Fibroblast of villous mesenchyme (primary cell): ENCODE measurements around the gene CEP126. TPM values are rescaled to one million over a fixed set of nuclear protein-coding genes. Genes with fewer than 3 reads are reported as not detected.
"Not testable (repeated sequence)": the region's sequence is repeated elsewhere in the genome, so short reads cannot be mapped to it uniquely, and the experiment has no call there.

Source experiments
- DNase-seq: peaks from one replicate; pipeline ENCODE4 v3.0.0-alpha.2; 2010; ENCODE audit warnings: low read depth
- H3K4me3 ChIP-seq: 2 replicates; pipeline ENCODE4 v1.5.1; 2011; ENCODE audit warnings: low read depth, mild to moderate bottlenecking, low read length
- CTCF ChIP-seq: IDR thresholded peaks from 2 replicates; pipeline ENCODE4 v1.5.1; 2012; ENCODE audit warnings: low read depth, mild to moderate bottlenecking, low read length; ENCODE audit not compliant: insufficient read depth
- total RNA-seq: library from RNA; depleted of rRNA; stranded (reverse); fragments of >200 nt; gene quantifications from 2 replicates; pipeline ENCODE4 v1.2.3, GENCODE V29; 2012

CEP126 gene
- total RNA-seq, 1 donor, result 2.2 TPM

GRCh38 chr11:101975734-101976133 lies 60.9 kb downstream of the CEP126 start:
- no peak overlapping the region for H3K4me3 ChIP-seq
- DNase-seq, result no peak
- no peak for TF ChIP-seq CTCF

DNA sequence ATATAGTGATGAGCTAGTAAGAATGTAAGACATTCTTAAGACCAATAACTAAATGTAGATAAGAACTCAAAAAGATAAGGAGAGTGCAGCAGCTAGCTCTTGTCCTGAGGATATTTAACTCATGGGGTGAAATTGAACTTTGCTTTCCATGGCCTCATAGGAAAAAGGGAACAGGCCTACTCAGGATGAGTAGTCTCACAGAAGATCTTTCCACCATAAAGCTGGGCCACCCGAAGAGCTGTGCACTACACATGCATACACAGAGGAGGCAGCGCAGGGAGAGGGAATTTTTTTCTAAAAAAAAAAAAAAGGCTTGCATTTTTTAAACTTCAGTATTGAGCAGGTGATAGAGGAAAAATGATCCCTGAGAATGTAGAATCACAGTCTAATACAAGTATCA lies 72.6 kb downstream of the CEP126 start:
- DNase-seq, result no peak
- no peak for TF ChIP-seq CTCF
- no peak overlapping the region for H3K4me3 ChIP-seq

- no peak for TF ChIP-seq CTCF
- H3K4me3 ChIP-seq, result no peak overlapping the region
- no peak for DNase-seq
These were observed 78.4 kb downstream of the CEP126 start for GRCh38 chr11:101993172-101993571.

DNA sequence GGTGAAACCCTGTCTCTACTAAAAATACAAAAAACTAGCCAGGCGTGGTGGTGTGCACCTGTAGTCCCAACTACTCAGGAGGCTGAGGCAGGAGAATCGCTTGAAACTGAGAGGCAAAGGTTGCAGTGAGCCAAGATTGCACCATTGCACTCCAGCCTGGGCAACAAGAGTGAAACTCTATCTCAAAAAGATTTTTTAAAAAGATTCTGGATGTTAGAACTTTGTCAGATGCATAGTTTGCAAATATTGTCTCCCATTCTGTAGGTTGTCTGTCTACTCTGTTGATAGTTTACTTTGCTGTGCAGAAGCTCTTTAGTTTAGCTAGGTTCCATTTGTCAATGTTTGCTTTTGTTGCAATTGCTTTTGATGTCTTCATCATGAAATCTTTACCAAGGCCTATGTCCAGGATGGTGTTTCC lies 79.3 kb downstream of the CEP126 start:
- not testable (repeated sequence) for H3K4me3 ChIP-seq, DNase-seq

DNA sequence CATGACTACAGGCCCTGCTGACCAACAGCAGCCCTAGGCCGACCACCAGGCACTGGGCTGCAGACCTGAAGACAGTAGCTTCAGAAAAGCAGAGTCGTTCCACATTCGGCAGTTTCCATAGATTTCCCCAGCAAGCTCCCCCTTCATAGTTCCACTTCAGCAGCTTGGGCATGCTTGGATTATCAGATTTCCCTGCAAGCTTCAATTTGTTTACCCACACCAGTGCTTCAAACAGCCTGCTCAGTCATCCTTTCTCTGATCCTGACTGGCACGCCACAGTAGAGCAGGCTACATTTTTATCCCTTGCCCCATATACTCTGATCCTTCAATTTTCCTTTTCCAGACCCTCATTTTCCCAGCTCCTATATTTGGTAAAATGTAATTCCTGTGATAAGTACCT lies 81.3 kb downstream of the CEP126 start:
- TF ChIP-seq CTCF, result no peak
- no peak for DNase-seq
- H3K4me3 ChIP-seq, result no peak overlapping the region

DNA sequence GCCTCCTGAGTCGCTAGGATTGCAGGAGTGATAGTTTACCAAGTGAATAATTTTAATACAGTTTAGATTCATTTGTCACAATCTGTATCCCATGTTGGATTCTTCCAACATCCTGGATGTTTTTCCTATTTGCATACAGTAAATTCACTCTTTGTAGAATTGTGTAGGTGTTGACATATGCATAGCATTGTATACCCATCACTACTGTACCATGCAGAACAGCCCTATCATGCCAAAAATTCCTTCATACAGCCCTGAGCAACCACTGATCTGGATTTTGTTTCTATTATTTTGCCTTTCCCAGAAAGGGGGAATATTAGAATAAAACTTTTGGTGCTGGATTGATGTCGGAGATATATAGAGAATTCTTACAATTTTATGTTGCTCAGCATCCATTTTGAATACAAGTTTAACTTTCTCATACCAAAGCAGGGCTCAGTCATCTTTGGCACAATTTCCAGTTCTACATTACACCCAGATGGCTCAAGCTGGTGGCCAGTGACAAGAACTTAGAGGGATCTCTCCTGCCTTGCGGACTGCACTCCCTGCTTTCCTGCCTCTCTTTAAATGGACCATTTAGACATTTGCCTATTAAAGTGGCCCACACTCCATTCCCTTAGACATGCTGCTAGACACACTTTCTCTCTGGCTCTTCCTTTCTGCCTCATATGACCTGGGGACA lies 87.0 kb downstream of the CEP126 start:
- H3K4me3 ChIP-seq, result no peak overlapping the region
- TF ChIP-seq CTCF, result no peak
- DNase-seq, result no peak

GRCh38 chr11:102004220-102004619 lies 89.4 kb downstream of the CEP126 start:
- DNase-seq, result no peak
- no peak for TF ChIP-seq CTCF

More at GRCh38 chr11:102004220-102004619, 89.4 kb downstream of the CEP126 start:
- H3K4me3 ChIP-seq, result no peak overlapping the region
